Activated CD4-positive, alpha-beta T cell treated with anti-CD3 and anti-CD28 coated beads, Interleukin-2, amount 50 U/mL, for 16 hours (primary cell): ENCODE measurements around the gene MPZ.
"Not testable (repeated sequence)": the region's sequence is repeated elsewhere in the genome, so short reads cannot be mapped to it uniquely, and the experiment has no call there.

ENCODE experiments used
- DNase-seq: peaks from one replicate; pipeline ENCODE4 v3.0.0-alpha.2; 2020

MPZ gene

DNA sequence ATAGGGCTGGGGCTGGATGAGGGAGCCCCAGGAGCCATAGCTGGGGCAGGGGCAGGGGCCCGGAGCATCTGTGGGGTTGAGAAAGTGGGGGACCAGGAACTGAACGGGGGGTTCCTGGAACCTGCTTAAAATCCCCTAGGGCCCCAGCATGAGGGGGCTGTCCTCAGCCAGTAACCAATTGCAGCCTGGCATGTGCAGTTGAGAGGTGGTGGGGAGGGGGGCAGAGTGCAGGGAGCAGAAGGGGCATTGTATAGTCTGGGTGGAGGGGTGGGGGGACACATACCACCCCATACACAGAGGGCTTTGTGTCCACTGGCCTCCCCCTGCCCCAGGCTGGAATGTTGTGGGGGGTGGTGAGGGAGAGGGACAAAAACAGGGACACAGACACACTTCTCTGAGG is at the start of gene MPZ:
MPZ (minus strand) TSS at position 101 of the 400 bp plus-strand sequence; CDS start at position 38, 63 bp downstream.
- no peak for DNase-seq

DNA sequence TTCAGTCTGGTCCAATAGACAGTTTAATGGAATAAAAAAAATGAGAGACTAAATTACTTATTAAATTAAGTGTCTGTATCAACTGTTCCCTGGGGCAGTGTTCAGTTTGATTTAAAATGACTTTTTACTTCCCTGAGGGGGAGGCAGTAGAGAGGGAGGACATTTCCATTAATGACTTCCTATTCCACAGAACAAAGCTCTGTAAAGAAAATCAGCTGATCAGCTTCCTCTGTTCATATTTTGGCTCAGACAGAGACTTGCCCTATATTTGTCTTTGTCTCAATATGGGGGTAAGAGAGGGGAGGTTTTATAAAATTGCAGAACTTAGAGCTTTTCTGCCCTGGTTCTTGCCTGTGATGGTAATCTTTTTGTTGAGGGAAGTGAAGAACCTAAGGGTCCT is 49.5 kb upstream of the MPZ start:
- no peak for DNase-seq

DNA sequence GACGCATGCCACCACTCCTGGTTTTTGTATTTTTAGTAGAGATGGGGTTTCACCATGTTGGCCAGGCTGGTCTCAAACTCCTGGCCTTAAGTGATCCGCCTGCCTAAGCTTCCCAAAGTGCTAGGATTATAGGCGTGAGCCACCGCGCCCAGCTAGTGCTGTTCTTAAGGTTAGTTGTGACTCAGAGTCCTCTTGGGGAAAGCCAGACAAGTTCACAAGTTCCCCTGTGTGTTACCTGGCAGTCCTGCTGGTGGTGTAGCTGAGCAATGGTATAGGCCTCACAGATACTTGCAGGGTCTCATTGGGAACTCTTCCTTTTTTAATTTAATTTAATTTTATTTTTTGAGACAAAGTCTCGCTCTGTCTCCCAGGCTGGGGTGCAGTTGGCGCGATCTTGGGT is 47.3 kb upstream of the MPZ start:
- DNase-seq, result no peak

DNA sequence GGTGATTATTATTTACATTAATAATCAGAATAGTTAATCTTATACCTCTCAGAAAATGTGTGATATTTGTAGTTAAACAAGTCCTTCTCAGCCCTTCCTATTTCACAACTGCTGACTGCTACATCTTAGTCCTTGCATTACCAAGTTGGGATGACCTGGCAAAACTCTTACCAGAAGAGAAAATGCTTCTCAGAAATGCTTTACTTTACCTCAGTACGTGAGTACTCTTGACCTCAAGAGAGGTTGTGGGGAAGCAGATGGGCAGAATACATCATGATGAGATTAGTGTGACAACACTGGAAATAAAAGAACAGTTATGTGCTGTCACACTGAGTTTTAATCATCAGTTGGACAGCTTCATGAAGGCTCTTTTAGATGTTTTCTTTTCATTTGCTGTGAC is 41.7 kb upstream of the MPZ start:
- peak; percentile 41 for DNase-seq

DNA sequence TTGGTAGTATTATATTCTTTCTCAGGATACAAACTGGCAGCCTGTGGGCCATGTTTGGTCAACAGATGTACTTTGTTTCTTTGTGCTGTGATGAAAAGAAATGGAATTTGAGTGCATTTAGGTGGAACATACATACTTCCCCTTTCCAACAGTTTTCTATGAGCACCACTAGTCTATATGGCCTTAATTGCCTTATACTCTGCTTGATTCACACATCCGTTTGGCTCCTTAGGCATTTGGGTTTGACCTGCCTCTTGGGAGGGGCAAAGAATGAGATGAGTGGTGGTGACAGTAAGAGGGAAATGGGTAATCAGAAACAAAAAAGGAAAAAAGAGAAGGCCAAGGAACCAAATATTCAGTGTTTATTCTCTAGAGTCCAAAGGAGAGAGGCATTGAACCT is 40.9 kb upstream of the MPZ start:
- no peak for DNase-seq

DNA sequence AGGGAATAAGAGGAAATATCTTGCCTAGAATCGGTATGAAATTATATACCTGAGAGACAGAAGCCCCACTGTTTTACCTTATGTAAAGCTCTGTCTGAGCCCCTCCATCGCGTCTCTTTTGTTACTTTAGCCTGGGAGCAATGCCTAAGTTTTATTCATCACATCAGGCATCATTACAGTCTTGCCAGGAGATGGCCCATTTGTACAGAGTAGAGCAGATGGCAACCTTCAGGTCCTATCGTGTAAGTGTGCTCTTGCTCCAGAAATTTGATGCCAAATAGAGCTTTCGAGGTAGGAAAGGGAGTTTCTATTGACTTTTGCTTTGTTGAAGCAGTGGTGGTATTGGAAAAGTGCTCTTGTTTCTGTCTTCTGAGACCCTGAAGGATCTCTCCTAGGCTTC is 33.1 kb upstream of the MPZ start:
- no peak for DNase-seq

DNA sequence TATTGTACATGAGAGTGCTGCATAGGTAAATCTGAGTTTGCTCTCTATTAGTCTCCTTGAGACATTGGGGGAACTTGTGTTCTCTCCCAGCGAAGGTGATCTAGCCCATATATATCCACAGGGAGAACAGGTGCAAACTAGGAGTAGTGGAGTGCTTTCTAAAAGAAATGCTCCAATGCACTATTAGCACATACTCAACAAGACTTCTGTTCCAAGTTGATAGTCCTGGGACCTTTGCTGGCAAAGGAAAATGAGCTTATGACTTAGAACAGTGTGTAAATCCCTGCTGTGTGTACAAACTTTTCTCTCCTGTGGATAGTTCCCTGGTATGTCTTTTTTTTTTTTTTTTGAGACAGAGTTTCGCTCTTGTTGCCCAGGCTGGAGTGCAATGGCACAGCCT is 32.4 kb upstream of the MPZ start:
- DNase-seq, result no peak

DNA sequence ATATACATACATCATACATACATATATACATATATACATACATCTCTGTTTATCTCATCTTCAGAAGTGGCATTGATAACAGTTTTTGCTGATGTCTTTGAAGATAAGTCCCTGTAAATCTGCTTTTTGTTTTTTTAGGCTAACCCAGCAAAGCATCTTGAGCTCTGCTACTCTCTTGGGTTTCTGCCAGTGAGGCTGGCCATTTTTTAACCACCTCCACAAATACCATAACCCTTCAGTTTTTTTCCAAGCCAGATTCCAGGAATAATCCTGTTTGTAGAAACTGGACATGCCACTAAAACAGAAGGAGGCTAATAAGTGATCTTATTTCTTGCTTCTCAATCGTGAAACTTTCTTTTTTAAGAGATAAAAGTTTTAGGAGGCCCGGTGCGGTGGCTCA is 26.0 kb upstream of the MPZ start:
- DNase-seq, result no peak

DNA sequence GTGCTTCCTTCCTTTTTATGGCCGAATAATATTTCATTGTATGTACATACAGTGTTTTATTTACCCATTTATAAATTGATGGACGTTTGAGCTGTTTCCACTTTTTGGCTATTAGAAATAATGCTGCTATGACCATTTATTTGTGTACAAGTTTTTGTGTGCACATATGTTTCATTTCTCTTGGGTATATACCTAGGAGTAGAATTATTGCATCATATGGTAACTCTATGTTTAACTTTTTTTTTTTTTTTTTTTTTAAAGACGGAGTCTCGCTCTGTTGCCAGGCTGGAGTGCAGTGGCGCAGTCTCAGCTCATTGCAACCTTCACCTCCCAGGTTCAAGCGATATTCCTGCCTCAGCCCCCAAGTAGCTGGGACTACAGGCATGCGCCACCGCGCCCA is 23.4 kb upstream of the MPZ start:
- no peak for DNase-seq

DNA sequence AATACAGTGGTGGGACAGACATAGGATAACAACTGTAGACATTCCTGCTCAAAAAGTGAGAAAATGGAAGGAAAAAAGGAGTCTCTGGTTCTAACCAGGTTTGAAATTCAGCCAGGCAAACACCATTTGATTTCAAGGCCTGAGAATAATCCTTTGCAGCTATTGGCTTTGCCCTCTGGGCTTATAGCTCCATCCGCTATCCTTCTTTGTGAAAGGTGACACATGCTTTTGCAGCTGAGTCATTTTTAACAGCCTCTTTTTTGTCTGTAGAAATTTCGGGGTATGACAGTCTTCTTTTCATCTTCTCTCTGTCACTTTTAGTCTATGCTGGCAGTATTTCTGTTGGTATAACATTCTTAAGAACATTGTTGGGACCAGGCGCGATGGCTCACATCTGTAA is 20.6 kb upstream of the MPZ start:
- no peak for DNase-seq

DNA sequence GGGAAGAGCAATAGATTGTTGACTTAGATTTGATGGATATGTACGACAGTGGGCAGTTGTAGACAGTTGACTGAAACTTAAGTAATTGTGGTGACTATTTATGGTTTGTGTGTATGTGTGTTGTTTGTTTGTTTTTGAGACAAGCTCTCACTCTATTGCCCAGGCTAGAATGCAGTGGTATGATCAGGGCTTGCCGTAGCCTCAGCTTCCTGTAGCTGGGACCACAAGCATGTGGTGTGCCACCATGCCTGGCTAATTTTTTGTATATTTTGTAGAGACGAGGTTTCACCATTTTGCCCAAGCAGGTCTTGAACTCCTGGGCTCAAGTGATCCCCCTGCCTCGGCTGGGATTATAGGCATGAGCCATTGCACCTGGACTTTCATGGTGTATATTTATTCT is 14.3 kb upstream of the MPZ start:
- DNase-seq, result peak; percentile 24

DNA sequence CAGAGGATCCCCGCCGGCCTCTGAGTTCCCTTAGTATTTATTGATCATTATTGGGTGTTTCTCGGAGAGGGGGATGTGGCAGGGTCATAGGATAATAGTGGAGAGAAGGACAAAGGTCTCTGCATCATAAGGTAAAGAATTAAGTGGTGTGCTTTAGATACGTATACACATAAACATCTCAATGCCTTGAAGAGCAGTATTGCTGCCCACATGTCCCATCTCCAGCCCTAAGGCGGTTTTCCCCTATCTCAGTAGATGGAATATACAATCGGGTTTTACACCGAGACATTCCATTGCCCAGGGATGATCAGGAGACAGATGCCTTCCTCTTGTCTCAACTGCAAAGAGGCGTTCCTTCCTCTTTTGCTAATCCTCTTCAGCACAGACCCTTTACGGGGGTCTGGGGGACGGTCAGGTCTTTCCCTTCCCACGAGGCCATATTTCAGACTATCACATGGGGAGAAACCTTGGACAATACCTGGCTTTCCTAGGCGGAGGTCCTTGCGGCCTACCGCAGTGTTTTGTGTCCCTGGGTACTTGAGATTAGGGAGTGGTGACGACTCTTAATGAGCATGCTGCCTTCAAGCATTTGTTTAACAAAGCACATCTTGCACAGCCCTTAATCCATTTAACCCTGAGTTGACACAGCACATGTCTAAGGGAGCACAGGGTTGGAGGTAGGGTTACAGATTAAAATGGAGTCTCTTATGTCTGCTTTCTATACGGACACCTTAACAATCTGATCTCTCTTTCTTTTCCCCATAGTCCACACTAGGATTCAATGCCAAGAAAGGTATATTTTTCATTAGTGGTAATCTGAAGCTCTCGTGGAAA is 6.3 kb upstream of the MPZ start:
- not testable (repeated sequence) for DNase-seq

DNA sequence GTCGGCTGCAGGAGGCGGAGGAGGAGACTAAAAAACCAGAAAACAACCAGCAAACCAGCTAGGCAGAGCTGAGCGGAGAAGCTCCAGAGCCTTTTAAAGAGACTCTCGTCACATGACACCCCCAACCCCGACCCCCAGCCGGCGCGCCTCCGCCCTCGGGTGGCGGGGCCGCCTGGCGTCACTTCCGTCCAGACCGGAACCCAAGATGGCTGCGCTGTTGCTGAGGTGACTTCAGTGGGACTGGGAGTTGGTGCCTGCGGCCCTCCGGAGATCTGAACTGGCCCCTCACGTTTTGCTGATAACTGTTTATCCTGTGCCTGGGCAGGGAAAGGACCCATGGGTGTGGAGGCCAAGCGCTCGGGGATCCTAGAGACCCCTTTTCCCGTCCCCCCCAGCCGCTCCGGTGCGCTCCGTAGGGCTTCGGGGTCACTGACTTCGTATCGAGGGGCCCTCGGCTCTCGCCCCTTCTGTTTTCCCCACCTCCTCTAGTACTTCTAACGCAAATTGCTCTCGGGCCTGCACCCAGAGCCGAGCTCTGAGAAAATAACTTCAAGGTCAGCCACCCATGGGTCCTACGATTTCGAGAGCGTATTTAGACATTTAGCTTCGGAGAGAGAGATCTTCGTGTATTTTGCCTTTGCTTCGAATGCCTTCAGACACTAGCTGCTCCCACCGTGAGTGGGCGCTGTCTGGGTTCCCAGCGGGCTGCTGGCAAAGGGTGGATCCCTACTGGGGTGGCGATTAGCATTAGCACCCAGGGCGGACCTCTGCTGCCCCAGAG is 4.6 kb upstream of the MPZ start, which contains the start of gene SDHC:
SDHC (plus strand) TSS at position 181 of the 781 bp plus-strand sequence; CDS start at position 206, 25 bp downstream.
- peak; percentile 90 for DNase-seq

DNA sequence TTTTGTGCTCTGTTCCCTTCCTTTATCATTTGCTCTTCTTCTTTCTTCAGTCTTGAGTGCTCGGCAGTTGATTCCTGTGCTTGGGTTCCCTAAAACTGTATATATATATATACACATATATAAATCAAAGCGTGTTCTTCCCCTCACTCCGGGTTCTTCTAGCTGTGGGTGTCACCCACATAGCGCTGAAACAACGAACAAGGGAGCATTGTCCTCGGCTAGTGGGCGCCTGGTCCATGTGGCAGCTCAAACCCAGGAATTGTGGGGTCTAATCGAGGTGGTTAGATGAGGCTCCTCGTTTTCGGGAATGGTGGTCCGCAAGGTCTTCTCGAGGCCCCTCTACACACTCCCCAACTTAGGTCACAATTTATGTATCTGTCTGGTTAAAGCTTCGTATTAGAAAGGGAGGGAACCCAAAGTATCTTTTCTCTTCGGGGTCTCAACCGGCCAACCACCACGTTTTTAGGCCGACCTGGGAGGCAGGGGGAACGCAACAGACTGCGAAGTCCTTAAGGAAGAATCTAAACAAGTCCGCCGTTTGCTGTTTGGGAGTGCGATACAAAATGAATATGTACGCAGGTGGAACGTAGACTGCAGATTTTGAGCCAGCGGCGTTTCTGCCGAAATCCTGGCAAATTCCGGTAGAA is 3.9 kb upstream of the MPZ start:
- no peak for DNase-seq

DNA sequence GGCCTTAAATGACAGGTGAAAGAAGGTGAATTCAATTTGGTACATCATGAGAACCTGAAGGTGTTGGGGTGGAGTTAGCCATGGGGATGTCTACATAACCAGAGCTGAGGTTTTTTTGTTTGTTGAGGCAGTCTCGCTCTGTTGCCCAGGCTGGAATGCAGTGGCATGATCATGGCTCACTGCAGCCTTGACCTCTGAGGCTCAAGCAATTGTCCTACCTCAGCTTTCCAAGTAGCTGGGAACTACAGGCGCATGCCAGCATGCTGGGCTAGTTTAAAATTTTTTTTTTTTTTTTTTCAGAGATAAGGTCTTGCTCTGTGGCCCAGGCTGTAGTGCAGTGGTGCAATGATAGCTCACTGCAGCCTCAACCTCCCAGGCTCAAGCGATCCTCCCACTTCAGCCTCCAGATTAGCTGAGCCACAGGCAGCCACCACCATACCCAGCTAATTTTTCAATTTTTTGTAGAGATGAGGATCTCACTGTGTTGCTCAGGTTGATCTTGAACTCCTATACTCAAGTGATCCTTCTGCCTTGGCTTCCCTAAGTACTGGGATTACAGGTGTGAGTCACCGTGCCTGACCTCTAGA is 1.9 kb upstream of the MPZ start:
- DNase-seq, result no peak

DNA sequence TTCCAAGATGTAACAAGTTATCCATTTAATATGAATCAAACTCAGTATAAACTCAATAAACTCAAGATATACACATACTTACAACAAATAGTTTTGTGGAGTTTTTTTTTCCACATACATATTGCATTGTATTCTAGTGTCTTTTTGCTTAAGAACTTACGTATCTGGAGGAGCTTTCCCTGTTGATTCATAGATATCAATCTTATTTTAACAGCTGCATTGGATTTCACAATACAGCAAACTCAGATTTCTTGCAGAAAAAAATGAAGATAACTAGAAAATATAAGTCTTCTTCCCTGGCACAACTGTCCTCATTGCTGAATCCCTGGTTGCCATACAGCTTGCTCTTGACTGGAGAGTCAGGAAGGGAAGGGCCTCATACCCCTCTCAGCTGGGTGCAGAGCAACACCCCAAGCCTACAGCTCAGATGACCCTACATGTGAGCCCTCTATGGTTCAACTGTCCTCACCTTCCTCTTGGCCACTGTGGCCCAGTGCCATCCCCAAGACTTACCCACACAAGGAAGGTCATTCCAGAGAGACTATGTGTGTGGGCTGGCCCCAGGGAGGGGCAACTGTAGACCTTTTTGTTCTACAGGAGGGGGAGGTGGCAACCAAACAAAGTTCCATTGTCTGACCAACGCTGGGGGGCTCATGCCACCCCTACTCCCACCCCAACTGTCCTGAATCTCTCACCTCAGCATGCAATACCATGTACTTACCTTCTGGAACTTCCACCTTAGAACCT is 1.7 kb downstream of the MPZ start:
- DNase-seq, result no peak

DNA sequence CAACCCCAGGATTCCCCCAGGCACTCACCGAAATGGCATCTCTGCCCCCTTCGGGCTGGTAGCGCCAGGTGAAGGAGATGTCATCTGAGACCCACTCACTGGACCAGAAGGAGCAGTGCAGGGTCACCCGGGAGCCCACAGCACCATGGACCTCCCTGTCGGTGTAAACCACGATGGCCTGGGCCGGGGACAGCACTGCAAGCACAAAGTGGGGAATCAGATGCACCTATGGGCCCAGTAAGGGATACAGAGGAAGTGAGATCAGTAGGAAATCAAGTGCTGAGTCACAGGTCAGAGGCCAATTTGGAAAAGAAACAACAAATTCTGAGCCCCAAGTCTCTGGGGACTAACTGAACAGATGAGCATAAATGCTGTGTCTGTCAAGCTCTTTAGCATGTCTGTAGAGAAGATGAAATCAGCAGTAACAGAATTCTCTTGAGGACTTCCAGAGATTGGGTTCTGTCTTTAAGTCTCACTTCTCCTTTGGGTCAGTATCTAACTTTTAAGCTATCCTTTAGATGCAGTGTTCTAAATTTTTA is 2.5 kb downstream of the MPZ start:
- DNase-seq, result no peak

DNA sequence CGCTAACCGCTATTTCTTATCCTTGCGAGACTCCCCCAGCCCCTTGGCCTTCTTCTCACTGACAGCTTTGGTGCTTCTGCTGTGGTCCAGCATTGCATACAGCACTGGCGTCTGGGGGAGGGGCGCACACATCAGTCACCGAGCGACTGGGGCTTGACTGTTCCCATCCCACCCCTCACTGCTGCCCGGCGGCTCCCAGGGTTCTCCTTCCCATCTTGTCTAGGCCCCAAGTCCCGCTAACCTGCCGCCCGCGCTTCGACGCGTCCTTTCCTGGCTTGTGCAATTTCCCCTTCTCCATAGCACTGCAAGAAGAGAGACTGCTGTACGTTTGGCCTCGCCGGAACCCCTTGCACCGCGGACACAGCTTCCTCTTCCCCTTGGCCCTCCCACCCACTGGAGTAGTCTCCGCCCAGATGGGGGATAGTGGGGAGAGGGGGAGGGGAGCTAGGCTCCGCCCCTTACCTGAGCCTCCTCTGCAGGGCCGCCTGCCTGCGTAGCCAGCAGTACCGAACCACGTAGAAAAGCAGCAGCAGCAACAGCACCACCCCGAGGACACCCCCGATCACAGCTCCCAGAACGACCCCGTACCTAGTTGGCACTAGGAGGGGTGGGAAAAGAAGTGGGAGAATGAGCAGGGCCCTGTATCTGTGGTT is 3.8 kb downstream of the MPZ start:
- DNase-seq, result peak; percentile 89

DNA sequence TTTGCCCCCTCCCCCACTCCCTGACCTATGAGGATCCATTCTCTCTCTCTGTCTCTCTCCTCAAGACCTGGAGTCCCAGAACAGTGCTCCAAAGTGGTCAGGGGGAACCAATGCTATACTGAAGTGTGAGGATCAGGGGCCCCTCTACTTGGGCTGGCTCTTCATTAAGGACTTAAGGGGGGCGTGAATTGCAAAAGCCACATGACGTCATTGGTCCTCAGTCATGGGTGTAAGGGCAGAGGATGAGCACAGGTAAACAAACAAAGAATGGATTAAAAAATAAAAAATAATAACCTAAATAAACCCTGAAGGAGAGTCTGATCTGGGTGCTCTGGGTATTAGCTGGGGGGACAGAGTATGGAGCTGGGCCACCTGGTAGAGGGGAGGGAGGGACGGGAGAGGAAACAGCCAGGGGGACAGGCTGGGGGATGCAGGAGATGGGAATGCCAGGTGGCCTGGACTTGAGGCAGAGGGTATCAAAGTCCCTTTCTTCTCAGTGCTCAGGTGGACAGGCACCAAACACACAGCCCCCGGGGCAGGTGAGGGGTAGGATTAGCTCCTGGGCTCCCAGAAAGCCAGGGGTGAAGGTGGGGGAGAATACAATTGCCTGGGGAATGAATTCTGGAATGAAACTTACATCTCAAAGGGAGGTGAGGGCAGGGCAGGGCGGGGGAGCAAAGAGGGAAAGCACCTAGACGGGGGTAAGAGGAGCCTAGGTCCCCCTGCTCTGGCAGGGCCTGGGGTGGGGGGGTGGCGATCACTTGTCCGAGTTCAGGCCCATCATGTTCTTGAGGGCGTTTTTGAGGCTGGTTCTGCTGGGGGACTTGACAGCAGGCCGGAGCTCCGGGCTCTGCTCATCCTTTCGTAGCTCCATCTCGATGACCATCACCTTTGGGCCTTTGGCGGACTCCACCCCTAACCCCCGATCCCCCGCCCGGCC is 4.6 kb downstream of the MPZ start:
- DNase-seq, result no peak

DNA sequence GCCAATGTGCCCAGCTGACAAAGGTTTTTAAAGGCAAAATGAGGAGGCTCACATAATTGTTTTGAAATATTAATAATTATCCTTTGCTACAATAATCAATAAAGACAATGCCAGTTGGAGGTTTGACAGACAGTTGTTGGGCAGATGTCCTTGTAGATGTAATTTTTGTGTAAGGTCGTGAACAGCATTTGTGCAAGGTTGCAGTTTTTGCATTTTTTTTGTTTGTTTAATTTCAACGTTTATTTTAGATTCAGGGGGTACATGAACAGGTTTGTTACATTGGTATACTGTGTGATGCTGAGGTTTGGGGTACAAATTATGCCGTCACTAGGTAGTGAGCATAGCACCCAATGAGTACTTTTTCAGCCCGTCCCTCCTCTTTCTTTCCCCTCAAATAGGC is 9.3 kb downstream of the MPZ start:
- no peak for DNase-seq

DNA sequence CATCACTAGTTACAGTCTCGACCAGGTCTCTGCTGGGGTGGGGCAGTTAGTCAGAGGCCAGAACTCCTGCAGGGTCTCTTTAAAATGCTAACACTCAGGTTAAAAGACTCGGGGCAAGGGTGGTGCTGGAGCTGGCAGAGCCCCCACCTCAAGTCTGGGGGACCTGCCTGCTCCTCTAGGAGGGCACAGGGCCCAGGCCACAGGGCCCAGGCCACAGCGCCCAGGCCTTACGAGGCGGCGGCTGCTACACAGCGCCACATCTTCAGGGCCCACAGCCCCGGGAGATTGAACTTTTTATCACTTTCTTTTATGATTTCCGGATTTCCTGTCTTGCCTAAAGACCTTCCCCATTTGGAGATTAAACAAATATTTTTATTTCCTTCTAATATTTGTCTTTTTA is 10.4 kb downstream of the MPZ start:
- no peak for DNase-seq
